GM12892 (cell line): ENCODE data around the gene RPL35A.

Source experiments
- POLR2A ChIP-seq: IDR thresholded peaks from 2 replicates; pipeline ENCODE4 v1.6.1; 2011; ENCODE audit warnings: low read depth, low read length, control low read depth
- POLR2AphosphoS5 ChIP-seq: IDR thresholded peaks from 2 replicates; pipeline ENCODE4 v1.6.1; 2011; ENCODE audit warnings: low read depth, low read length, control low read depth

GRCh38 chr3:197963019-197963637 lies 13.1 kb downstream of the RPL35A start:
- no peak for TF ChIP-seq POLR2AphosphoS5
- TF ChIP-seq POLR2A, result no peak
